HEK293 (cell line): ENCODE data around the gene SLC40A1.

Experiments used
- HOXA7 ChIP-seq: sonication (generic); formaldehyde crosslinking; IDR thresholded peaks from 2 replicates; pipeline ENCODE4 v1.8.1; 2022; ENCODE audit warnings: missing genetic modification reagents, borderline replicate concordance
- MEIS1 ChIP-seq: sonication (generic); formaldehyde crosslinking; IDR thresholded peaks from 2 replicates; pipeline ENCODE4 v1.8.1; 2022; ENCODE audit warnings: missing genetic modification reagents, mild to moderate bottlenecking, borderline replicate concordance
- ZBTB8A ChIP-seq: fragments of 450-650 bp; formaldehyde crosslinking; IDR thresholded peaks from 2 replicates; pipeline ENCODE4 v1.5.1; 2016; ENCODE audit warnings: missing biosample characterization, missing genetic modification characterization
- ZFP3 ChIP-seq: fragments of 450-650 bp; formaldehyde crosslinking; IDR thresholded peaks from 2 replicates; pipeline ENCODE4 v1.5.1; 2016; ENCODE audit warnings: low read depth, missing biosample characterization, missing genetic modification characterization
- ZIC2 ChIP-seq: fragments of 450-650 bp; formaldehyde crosslinking; IDR thresholded peaks from 2 replicates; pipeline ENCODE4 v1.5.1; 2016; ENCODE audit warnings: missing biosample characterization, missing genetic modification characterization
- ZNF112 ChIP-seq: fragments of 450-650 bp; formaldehyde crosslinking; IDR thresholded peaks from 2 replicates; pipeline ENCODE4 v1.5.0; 2017; ENCODE audit warnings: missing biosample characterization, missing genetic modification characterization
- ZNF654 ChIP-seq: fragments of 450-650 bp; formaldehyde crosslinking; IDR thresholded peaks from 2 replicates; pipeline ENCODE4 v1.5.1; 2016; ENCODE audit warnings: low read depth, missing biosample characterization, missing genetic modification characterization
- ZNF701 ChIP-seq: fragments of 450-650 bp; formaldehyde crosslinking; IDR thresholded peaks from 2 replicates; pipeline ENCODE4 v1.5.1; 2016; ENCODE audit warnings: missing biosample characterization, missing genetic modification characterization
- TF ChIP-seq, protein P1 (sequence below): fragments of 450-650 bp; formaldehyde crosslinking; IDR thresholded peaks from 2 replicates; pipeline ENCODE4 v1.5.1; 2016; ENCODE audit warnings: missing biosample characterization, missing genetic modification characterization, borderline replicate concordance
- TF ChIP-seq, protein P2 (sequence below): fragments of 450-650 bp; formaldehyde crosslinking; conservative IDR thresholded peaks from 2 replicates; pipeline ENCODE4 v1.5.1; 2016; ENCODE audit warnings: low read depth, missing biosample characterization, missing genetic modification characterization
- TF ChIP-seq, protein P3 (sequence below): fragments of 450-650 bp; formaldehyde crosslinking; optimal IDR thresholded peaks from 2 replicates; pipeline ENCODE3; 2016; ENCODE audit warnings: missing biosample characterization, mild to moderate bottlenecking, missing genetic modification characterization
- TF ChIP-seq, protein P4 (sequence below): fragments of 450-650 bp; formaldehyde crosslinking; IDR thresholded peaks from 2 replicates; pipeline ENCODE4 v1.5.1; 2016; ENCODE audit warnings: missing biosample characterization, missing genetic modification characterization
- TF ChIP-seq, protein P5 (sequence below): fragments of 450-650 bp; formaldehyde crosslinking; IDR thresholded peaks from 2 replicates; pipeline ENCODE4 v1.5.1; 2016; ENCODE audit warnings: missing biosample characterization, missing genetic modification characterization

DNA sequence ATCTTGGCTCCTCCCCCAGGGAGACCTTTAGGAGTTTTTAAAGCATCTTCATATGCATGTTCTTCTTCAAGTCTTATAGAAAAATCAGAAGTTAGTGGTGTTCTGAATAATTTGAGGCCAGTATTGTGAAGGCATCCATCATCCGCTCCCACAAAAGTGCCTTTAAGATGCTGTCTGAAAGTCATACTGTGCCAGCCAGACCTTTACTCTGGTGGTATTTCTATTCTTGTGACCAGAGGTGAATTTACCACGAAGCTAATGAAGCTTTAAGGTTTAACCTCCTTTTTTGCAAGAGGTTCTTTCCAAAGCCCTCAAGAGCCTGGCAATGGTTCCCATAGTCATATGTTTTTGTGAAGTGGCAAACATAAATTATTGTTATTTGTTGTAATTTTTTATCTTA lies 54.3 kb downstream of the SLC40A1 start:
- TF ChIP-seq, protein P1, sequence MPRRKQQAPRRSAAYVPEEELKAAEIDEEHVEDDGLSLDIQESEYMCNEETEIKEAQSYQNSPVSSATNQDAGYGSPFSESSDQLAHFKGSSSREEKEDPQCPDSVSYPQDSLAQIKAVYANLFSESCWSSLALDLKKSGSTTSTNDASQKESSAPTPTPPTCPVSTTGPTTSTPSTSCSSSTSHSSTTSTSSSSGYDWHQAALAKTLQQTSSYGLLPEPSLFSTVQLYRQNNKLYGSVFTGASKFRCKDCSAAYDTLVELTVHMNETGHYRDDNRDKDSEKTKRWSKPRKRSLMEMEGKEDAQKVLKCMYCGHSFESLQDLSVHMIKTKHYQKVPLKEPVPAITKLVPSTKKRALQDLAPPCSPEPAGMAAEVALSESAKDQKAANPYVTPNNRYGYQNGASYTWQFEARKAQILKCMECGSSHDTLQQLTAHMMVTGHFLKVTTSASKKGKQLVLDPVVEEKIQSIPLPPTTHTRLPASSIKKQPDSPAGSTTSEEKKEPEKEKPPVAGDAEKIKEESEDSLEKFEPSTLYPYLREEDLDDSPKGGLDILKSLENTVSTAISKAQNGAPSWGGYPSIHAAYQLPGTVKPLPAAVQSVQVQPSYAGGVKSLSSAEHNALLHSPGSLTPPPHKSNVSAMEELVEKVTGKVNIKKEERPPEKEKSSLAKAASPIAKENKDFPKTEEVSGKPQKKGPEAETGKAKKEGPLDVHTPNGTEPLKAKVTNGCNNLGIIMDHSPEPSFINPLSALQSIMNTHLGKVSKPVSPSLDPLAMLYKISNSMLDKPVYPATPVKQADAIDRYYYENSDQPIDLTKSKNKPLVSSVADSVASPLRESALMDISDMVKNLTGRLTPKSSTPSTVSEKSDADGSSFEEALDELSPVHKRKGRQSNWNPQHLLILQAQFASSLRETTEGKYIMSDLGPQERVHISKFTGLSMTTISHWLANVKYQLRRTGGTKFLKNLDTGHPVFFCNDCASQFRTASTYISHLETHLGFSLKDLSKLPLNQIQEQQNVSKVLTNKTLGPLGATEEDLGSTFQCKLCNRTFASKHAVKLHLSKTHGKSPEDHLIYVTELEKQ (tag by site-specific recombination), result no peak
- TF ChIP-seq, protein P2, sequence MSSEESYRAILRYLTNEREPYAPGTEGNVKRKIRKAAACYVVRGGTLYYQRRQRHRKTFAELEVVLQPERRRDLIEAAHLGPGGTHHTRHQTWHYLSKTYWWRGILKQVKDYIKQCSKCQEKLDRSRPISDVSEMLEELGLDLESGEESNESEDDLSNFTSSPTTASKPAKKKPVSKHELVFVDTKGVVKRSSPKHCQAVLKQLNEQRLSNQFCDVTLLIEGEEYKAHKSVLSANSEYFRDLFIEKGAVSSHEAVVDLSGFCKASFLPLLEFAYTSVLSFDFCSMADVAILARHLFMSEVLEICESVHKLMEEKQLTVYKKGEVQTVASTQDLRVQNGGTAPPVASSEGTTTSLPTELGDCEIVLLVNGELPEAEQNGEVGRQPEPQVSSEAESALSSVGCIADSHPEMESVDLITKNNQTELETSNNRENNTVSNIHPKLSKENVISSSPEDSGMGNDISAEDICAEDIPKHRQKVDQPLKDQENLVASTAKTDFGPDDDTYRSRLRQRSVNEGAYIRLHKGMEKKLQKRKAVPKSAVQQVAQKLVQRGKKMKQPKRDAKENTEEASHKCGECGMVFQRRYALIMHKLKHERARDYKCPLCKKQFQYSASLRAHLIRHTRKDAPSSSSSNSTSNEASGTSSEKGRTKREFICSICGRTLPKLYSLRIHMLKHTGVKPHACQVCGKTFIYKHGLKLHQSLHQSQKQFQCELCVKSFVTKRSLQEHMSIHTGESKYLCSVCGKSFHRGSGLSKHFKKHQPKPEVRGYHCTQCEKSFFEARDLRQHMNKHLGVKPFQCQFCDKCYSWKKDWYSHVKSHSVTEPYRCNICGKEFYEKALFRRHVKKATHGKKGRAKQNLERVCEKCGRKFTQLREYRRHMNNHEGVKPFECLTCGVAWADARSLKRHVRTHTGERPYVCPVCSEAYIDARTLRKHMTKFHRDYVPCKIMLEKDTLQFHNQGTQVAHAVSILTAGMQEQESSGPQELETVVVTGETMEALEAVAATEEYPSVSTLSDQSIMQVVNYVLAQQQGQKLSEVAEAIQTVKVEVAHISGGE (tag by site-specific recombination), result no peak
- TF ChIP-seq ZNF654 (tag by site-specific recombination) (no peak), ZIC2 (tag by site-specific recombination) (no peak), ZBTB8A (no peak), ZFP3 (no peak), MEIS1 (CRISPR knock-in tag) (no peak), ZNF701 (tag by site-specific recombination) (no peak), HOXA7 (no peak), ZNF112 (tag by site-specific recombination) (no peak)
- TF ChIP-seq, protein P3, sequence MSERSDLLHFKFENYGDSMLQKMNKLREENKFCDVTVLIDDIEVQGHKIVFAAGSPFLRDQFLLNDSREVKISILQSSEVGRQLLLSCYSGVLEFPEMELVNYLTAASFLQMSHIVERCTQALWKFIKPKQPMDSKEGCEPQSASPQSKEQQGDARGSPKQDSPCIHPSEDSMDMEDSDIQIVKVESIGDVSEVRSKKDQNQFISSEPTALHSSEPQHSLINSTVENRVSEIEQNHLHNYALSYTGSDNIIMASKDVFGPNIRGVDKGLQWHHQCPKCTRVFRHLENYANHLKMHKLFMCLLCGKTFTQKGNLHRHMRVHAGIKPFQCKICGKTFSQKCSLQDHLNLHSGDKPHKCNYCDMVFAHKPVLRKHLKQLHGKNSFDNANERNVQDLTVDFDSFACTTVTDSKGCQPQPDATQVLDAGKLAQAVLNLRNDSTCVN (tag by site-specific recombination), result no peak
- TF ChIP-seq, protein P4, sequence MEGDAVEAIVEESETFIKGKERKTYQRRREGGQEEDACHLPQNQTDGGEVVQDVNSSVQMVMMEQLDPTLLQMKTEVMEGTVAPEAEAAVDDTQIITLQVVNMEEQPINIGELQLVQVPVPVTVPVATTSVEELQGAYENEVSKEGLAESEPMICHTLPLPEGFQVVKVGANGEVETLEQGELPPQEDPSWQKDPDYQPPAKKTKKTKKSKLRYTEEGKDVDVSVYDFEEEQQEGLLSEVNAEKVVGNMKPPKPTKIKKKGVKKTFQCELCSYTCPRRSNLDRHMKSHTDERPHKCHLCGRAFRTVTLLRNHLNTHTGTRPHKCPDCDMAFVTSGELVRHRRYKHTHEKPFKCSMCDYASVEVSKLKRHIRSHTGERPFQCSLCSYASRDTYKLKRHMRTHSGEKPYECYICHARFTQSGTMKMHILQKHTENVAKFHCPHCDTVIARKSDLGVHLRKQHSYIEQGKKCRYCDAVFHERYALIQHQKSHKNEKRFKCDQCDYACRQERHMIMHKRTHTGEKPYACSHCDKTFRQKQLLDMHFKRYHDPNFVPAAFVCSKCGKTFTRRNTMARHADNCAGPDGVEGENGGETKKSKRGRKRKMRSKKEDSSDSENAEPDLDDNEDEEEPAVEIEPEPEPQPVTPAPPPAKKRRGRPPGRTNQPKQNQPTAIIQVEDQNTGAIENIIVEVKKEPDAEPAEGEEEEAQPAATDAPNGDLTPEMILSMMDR, result no peak
- TF ChIP-seq, protein P5, sequence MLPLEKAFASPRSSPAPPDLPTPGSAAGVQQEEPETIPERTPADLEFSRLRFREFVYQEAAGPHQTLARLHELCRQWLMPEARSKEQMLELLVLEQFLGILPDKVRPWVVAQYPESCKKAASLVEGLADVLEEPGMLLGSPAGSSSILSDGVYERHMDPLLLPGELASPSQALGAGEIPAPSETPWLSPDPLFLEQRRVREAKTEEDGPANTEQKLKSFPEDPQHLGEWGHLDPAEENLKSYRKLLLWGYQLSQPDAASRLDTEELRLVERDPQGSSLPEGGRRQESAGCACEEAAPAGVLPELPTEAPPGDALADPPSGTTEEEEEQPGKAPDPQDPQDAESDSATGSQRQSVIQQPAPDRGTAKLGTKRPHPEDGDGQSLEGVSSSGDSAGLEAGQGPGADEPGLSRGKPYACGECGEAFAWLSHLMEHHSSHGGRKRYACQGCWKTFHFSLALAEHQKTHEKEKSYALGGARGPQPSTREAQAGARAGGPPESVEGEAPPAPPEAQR (tag by site-specific recombination), result no peak
